K562 (cell line): ENCODE results near the gene FRMPD4. TPM values are rescaled to one million over a fixed set of nuclear protein-coding genes. Genes with fewer than 3 reads are reported as not detected.

Experiments
- ATAC-seq: fragments of 200-7000 bp; cut with Tn5 transposase; 3 replicates; pipeline ENCODE4 v1.9.1; 2020; ENCODE audit warnings: moderate library complexity
- BruUV-seq: library from RNA; stranded (reverse); fragments of 400-500 nt; replicated peaks from 2 replicates; lab custom pipeline; 2021; lab: Mats Ljungman, UMichigan
- CTCF ChIA-PET: fragments of 300-600 bp; formaldehyde crosslinking; extraction: SDS; loops from one replicate; lab custom pipeline; 2021; ENCODE audit warnings: low intra/inter-chr PET ratio; lab: Yijun Ruan, JAX
- POLR2A ChIA-PET: fragments of 300-600, 350-650 bp; sonication (Branson Sonifier 250); formaldehyde crosslinking; extraction: SDS; loops from one replicate; lab custom pipeline; 2021; ENCODE audit warnings: antibody characterized with exemption, inconsistent platforms; lab: Yijun Ruan, JAX
- DNase-seq, 4 experiments: peaks; one replicate each; pipeline versions ENCODE4 v3.0.0 to v3.0.0-alpha.2; 2011 to 2018; ENCODE audit warnings: low spot score in 3 of 4, mixed read lengths in 3 of 4; ENCODE audit errors: extremely low read depth in 1 of 4
- FAIRE-seq: peaks from 2 replicates; lab custom pipeline; 2011; peaks lifted over from hg19 to GRCh38; lab: Jason Lieb, UNC
- H2AFZ ChIP-seq: 2 replicates; pipeline ENCODE4 v1.6.0; 2011; ENCODE audit warnings: low read depth, low read length, control low read depth, inconsistent platforms
- H3K27ac ChIP-seq: fragments of 200-600 bp; 3 replicates; pipeline ENCODE4 v1.8.0; 2011; ENCODE audit warnings: low read depth, mild to moderate bottlenecking, control low read depth, inconsistent platforms, low read length, moderate library complexity, mixed read lengths; ENCODE audit errors: extremely low read depth
- H3K27me3 ChIP-seq, 2 experiments: fragments of 300-600 bp in 1 of 2; 2 replicates in 1 of 2; 3 replicates in 1 of 2; pipeline versions ENCODE4 v1.6.0 to v1.8.0; 2011; ENCODE audit warnings: inconsistent platforms in 2 of 2, low read length in 2 of 2, mild to moderate bottlenecking in 1 of 2, mixed read lengths in 1 of 2, moderate library complexity in 1 of 2; ENCODE audit not compliant: control insufficient read depth in 2 of 2, insufficient read depth in 2 of 2
- H3K36me3 ChIP-seq: fragments of 300-600 bp; 3 replicates; pipeline ENCODE4 v1.8.0; 2011; ENCODE audit warnings: mild to moderate bottlenecking, low read length, inconsistent platforms; ENCODE audit not compliant: control insufficient read depth, insufficient read depth
- H3K4me1 ChIP-seq, 2 experiments: fragments of 200-600 bp in 1 of 2; replicated peaks in 1 of 2; 2 replicates in 1 of 2; 3 replicates in 1 of 2; pipeline versions ENCODE4 v1.5.1 to v1.8.0; 2011; ENCODE audit warnings: inconsistent platforms in 2 of 2, low read length in 2 of 2, mild to moderate bottlenecking in 1 of 2, mixed read lengths in 1 of 2, moderate library complexity in 1 of 2; ENCODE audit not compliant: control insufficient read depth in 2 of 2, insufficient read depth in 2 of 2
- H3K4me2 ChIP-seq: 2 replicates; pipeline ENCODE4 v1.6.1; 2011; ENCODE audit warnings: low read length, control low read depth, inconsistent platforms, mixed read lengths; ENCODE audit not compliant: insufficient read depth
- H3K4me3 ChIP-seq: fragments of 200-600 bp; sonication (generic), shearing (Covaris generic); 2 replicates; pipeline ENCODE4 v1.5.1; 2016; ENCODE audit warnings: control low read depth, inconsistent platforms
- H3K79me2 ChIP-seq: fragments of 200-600 bp; 3 replicates; pipeline ENCODE4 v1.8.0; 2011; ENCODE audit warnings: low read length, inconsistent platforms; ENCODE audit not compliant: control insufficient read depth, insufficient read depth
- H3K9ac ChIP-seq, 2 experiments: 2 replicates each; pipeline versions ENCODE4 v1.6.0 to v1.6.1; 2011; ENCODE audit warnings: low read depth in 2 of 2, low read length in 2 of 2, control low read depth in 1 of 2, inconsistent platforms in 1 of 2, mild to moderate bottlenecking in 1 of 2, mixed read lengths in 1 of 2; ENCODE audit not compliant: insufficient read depth in 1 of 2
- H3K9me1 ChIP-seq: one replicate; pipeline ENCODE4 v1.6.0; 2011; ENCODE audit warnings: inconsistent platforms, mild to moderate bottlenecking, low read length, moderate library complexity; ENCODE audit not compliant: control insufficient read depth, insufficient read depth
- H3K9me3 ChIP-seq: replicated peaks from 2 replicates; pipeline ENCODE4 v1.5.1; 2011; ENCODE audit warnings: low read depth, low read length, inconsistent platforms; ENCODE audit not compliant: control insufficient read depth, insufficient read depth
- H4K20me1 ChIP-seq: replicated peaks from 2 replicates; pipeline ENCODE4 v1.6.1; 2011; ENCODE audit warnings: low read length, inconsistent platforms, mixed read lengths; ENCODE audit not compliant: control insufficient read depth, insufficient read depth
- ASH1L ChIP-seq: fragments of 450-650 bp; IDR thresholded peaks from 2 replicates; pipeline ENCODE4 v1.6.1; 2018; ENCODE audit warnings: borderline replicate concordance, mild to moderate bottlenecking, low read depth; ENCODE audit not compliant: partially characterized antibody
- CCAR2 ChIP-seq: fragments of 200-400 bp; formaldehyde crosslinking; IDR thresholded peaks from 2 replicates; pipeline ENCODE4 v1.6.1; 2017; ENCODE audit warnings: mild to moderate bottlenecking, low read depth, low read length
- ERF ChIP-seq: fragments of 450-650 bp; formaldehyde crosslinking; IDR thresholded peaks from 2 replicates; pipeline ENCODE4 v1.4.0; 2020; ENCODE audit warnings: mild to moderate bottlenecking, mixed read lengths
- HMG20B ChIP-seq: fragments of 250-450 bp; sonication (Bioruptor Pico); IDR thresholded peaks from 2 replicates; pipeline ENCODE4 v1.5.0; 2021; ENCODE audit warnings: mild to moderate bottlenecking
- PRPF4 ChIP-seq: fragments of 200-400 bp; formaldehyde crosslinking; IDR thresholded peaks from one replicate; pipeline ENCODE4 v1.6.1; 2017; ENCODE audit warnings: low read length, low read depth, mild to moderate bottlenecking; ENCODE audit not compliant: insufficient read depth, poor library complexity, severe bottlenecking
- PTBP1 ChIP-seq: fragments of 200-400 bp; formaldehyde crosslinking; IDR thresholded peaks from 2 replicates; pipeline ENCODE4 v1.6.1; 2017; ENCODE audit warnings: low read depth, low read length
- RAD51 ChIP-seq: fragments of 450-650 bp; IDR thresholded peaks from 2 replicates; pipeline ENCODE4 v1.7.1; 2016; ENCODE audit warnings: low read depth, mild to moderate bottlenecking, borderline replicate concordance
- SAP30 ChIP-seq: fragments of 200-600 bp; sonication (generic); IDR thresholded peaks from 2 replicates; pipeline ENCODE4 v1.6.1; 2012; ENCODE audit warnings: borderline replicate concordance, low read depth, mild to moderate bottlenecking, moderate library complexity, low read length, control low read depth, inconsistent platforms; ENCODE audit not compliant: insufficient read depth, poor library complexity, severe bottlenecking
- SRSF9 ChIP-seq: fragments of 200-400 bp; formaldehyde crosslinking; IDR thresholded peaks from 2 replicates; pipeline ENCODE4 v1.6.1; 2017; ENCODE audit warnings: low read depth, low read length, borderline replicate concordance
- YBX1 ChIP-seq: fragments of 450-650 bp; IDR thresholded peaks from 2 replicates; pipeline ENCODE4 v1.7.1; 2016; ENCODE audit warnings: mild to moderate bottlenecking
- ZNF589 ChIP-seq: fragments of 200-800 bp; sonication (Bioruptor generic); IDR thresholded peaks from 2 replicates; pipeline ENCODE4 v1.6.1; 2016; ENCODE audit warnings: low read depth, missing genetic modification characterization, missing compliant biosample characterization
- WGBS: fragments of 100-300 bp; shearing (Covaris generic); methylation state at CpG from one replicate; pipeline ENCODE4 v1.1.6; 2016; ENCODE audit warnings: low coverage, mixed read lengths; ENCODE audit not compliant: insufficient coverage; ENCODE audit errors: missing lambda C conversion rate; 5-methylcytosine and 5-hydroxymethylcytosine counted together
- in situ Hi-C: fragments of 300-500 bp; cut with MboI; formaldehyde crosslinking; loops from 4 replicates; pipeline ENCODE4 v1.15.0; 2018; ENCODE audit warnings: inconsistent platforms, mixed read lengths
- intact Hi-C: fragments of 100-400 bp; cut with micrococcal nuclease; formaldehyde crosslinking; loops from 2 replicates; pipeline ENCODE4 v1.14.2; 2022
- polyA plus RNA-seq, 8 experiments: library from polyadenylated mRNA; depleted of rRNA in 4 of 8; stranded (reverse) in 5 of 8; unstranded in 3 of 8; fragments of >200 nt; fragmentation: Nextera tagmentation in 2 of 8; fragmentation: Illumina TruSeq in 1 of 8; extraction: Ambion mirVana in 2 of 8; extraction: Trizol in 1 of 8; gene quantifications; 2 replicates each; pipeline versions ENCODE4 v1.2.1 to v1.2.3, GENCODE V29; 2011 to 2014; ENCODE audit warnings: inconsistent platforms in 1 of 8, missing spikeins in 1 of 8
- total RNA-seq, 7 experiments: library from RNA; depleted of rRNA in 6 of 7; stranded (reverse); fragments of >200 nt in 6 of 7; fragmentation: Illumina TruSeq in 2 of 7; extraction: Trizol in 2 of 7; gene quantifications; 2 replicates each; pipeline versions ENCODE4 v1.2.1 to v1.2.3, GENCODE V29; 2011 to 2021; ENCODE audit warnings: low replicate concordance in 1 of 7
- TF ChIP-seq, protein P1 (sequence below): sonication (generic); formaldehyde crosslinking; IDR thresholded peaks from 2 replicates; pipeline ENCODE4 v1.8.0; 2022; ENCODE audit warnings: missing genetic modification reagents, mild to moderate bottlenecking, borderline replicate concordance
- TF ChIP-seq, protein P2 (sequence below): sonication (generic); formaldehyde crosslinking; IDR thresholded peaks from 2 replicates; pipeline ENCODE4 v1.8.0; 2022; ENCODE audit warnings: mild to moderate bottlenecking, missing genetic modification reagents, borderline replicate concordance

The FRMPD4 gene
- total and polyA plus RNA-seq, 9 of the 15 experiments (the other 6 are each of a cell fraction or from before 2014, with no cell fraction given), result not detected

DNA sequence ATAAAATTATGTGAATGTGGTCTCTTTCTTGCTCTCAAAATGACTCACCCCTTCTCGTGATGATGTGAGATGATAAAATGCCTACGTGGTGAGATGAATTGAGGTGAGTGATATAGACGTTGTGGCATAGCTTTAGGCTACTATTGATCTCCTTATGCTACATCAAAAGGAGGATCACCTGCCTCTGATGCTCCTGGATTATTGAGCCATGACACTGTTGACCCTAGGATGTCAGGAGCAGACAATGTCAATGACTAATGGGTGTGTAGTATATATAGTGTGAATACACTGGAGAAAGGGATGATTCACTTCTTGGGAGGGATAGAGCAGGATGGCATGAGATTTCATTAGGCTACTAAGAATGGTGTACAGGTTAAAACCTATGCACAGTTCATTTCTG lies 442.3 kb downstream of the FRMPD4 start (continued):
- no peak for TF ChIP-seq HMG20B (CRISPR knock-in tag)
- TF ChIP-seq YBX1, result no peak
- no peak for TF ChIP-seq ZNF589 (CRISPR knock-in tag)
- TF ChIP-seq, all 486 proteins: peak for 0

DNA sequence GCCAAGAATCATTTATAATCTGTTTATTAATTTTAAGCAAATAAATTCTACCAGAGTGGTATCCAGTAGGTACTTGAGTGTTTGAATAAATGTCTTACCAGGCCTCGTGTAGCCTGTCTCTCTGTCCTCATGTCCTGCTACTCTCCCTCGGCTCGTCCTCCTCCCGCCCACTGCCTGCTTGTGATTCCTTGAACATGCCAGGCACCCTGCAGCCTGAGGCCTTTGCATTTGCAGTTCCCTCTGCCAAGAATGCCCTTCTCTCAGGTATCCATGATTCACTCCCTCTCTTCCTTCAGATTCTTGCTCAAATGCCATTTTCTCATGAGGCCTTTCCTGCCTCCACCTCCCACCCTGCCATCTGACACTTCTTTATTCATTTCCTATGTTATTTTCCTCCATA lies 443.3 kb downstream of the FRMPD4 start:
- Histone ChIP-seq H3K4me1 (no peaks in the 10 kb centered on the region), H2AFZ (no peak overlapping the region), H3K9ac (no peak overlapping the region), H3K4me3 (no peak overlapping the region), H4K20me1 (no peaks in the 10 kb centered on the region), H3K9me1 (no peaks in the 10 kb centered on the region), H3K9me3 (no peaks in the 10 kb centered on the region), H3K4me2 (no peak overlapping the region), H3K79me2 (no peaks in the 10 kb centered on the region), H3K27me3 (no peaks in the 10 kb centered on the region), H3K27ac (no peak overlapping the region), H3K36me3 (no peaks in the 10 kb centered on the region)
- intact Hi-C loops, result no loop called here
- no peak for FAIRE-seq
- TF ChIP-seq SAP30 (no peak), PRPF4 (no peak)
- CTCF ChIA-PET, result no interaction called here
- WGBS, result 5% methylated on average over 4 of the region's 4 CpGs
- no TSS peak for BruUV-seq
- DNase-seq, result no peak
- ATAC-seq, result no peak
- POLR2A ChIA-PET, result no interaction called here
- in situ Hi-C loops, result no loop called here

DNA sequence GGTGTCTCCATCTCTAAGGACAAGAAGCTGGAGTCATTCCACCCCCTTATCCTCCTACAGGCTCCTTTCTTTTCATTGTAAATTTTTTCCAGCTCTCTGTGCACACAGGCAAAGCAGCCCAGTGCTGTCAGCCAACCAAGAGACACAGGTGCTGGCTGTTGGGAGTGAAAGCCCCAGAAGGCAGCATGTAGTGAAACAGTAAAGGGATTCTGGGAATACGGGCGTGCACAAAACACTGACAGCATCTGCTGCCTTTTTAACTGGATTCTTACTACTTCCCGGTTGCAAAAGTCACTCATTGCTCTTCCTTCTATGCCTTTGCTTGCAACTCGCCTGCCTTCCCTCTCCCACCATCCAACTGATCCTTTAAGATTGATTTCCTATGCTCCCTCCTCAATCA lies 444.4 kb downstream of the FRMPD4 start:
- FAIRE-seq, result no peak
- H3K4me2 ChIP-seq, result no peak overlapping the region
- no peak for TF ChIP-seq ERF (CRISPR knock-in tag)
- TF ChIP-seq PTBP1, result no peak
- TF ChIP-seq, protein P1, sequence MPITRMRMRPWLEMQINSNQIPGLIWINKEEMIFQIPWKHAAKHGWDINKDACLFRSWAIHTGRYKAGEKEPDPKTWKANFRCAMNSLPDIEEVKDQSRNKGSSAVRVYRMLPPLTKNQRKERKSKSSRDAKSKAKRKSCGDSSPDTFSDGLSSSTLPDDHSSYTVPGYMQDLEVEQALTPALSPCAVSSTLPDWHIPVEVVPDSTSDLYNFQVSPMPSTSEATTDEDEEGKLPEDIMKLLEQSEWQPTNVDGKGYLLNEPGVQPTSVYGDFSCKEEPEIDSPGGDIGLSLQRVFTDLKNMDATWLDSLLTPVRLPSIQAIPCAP (CRISPR knock-in tag), result no peak
- no peak for TF ChIP-seq RAD51
- TF ChIP-seq, protein P2, sequence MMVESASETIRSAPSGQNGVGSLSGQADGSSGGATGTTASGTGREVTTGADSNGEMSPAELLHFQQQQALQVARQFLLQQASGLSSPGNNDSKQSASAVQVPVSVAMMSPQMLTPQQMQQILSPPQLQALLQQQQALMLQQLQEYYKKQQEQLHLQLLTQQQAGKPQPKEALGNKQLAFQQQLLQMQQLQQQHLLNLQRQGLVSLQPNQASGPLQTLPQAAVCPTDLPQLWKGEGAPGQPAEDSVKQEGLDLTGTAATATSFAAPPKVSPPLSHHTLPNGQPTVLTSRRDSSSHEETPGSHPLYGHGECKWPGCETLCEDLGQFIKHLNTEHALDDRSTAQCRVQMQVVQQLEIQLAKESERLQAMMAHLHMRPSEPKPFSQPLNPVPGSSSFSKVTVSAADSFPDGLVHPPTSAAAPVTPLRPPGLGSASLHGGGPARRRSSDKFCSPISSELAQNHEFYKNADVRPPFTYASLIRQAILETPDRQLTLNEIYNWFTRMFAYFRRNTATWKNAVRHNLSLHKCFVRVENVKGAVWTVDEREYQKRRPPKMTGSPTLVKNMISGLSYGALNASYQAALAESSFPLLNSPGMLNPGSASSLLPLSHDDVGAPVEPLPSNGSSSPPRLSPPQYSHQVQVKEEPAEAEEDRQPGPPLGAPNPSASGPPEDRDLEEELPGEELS (CRISPR knock-in tag), result no peak
- no peak for TF ChIP-seq SRSF9
- TF ChIP-seq ASH1L, result no peak
- no peak for TF ChIP-seq CCAR2

More for the DNA sequence above, 444.4 kb downstream of the FRMPD4 start:
- no peaks in the 10 kb centered on the region for H3K9me1 ChIP-seq
- in situ Hi-C loops, result no loop called here
- 0% methylated on average over 4 of the region's 4 CpGs for WGBS
- no peaks in the 10 kb centered on the region for H3K9me3 ChIP-seq
- H4K20me1 ChIP-seq, result no peaks in the 10 kb centered on the region
- H3K79me2 ChIP-seq, result no peaks in the 10 kb centered on the region
- DNase-seq (no peak), ATAC-seq (no peak)
- H2AFZ ChIP-seq, result no peak overlapping the region
- H3K36me3 ChIP-seq, result no peaks in the 10 kb centered on the region
- POLR2A ChIA-PET, result no interaction called here
- no TSS peak for BruUV-seq
- H3K27ac ChIP-seq, result no peak overlapping the region
- no peak overlapping the region for H3K4me3 ChIP-seq
- CTCF ChIA-PET, result no interaction called here
- H3K27me3 ChIP-seq, result no peaks in the 10 kb centered on the region
- intact Hi-C loops, result no loop called here
- H3K4me1 ChIP-seq, result no peaks in the 10 kb centered on the region
- H3K9ac ChIP-seq, result no peak overlapping the region
